Coronary artery (tissue), 2 donors: Measurements from ENCODE around the gene TBC1D23.
"Not testable (repeated sequence)": the region's sequence is repeated elsewhere in the genome, so short reads cannot be mapped to it uniquely, and the experiment has no call there.

ENCODE experiments used
- DNase-seq: peaks from one replicate; pipeline ENCODE4 v3.0.0-alpha.2; 2017; ENCODE audit warnings: low spot score
- H3K27ac ChIP-seq, 2 donors: fragments of 200-600 bp; sonication (generic); one replicate each; pipeline ENCODE4 v1.5.1; 2016 to 2019
- H3K4me3 ChIP-seq: fragments of 200-600 bp; sonication (generic); 2 replicates; pipeline ENCODE4 v1.5.1; 2016; ENCODE audit warnings: mild to moderate bottlenecking, moderate library complexity
- CTCF ChIP-seq: fragments of 200-600 bp; sonication (generic); IDR thresholded peaks from one replicate; pipeline ENCODE4 v1.5.1; 2019; ENCODE audit warnings: antibody characterized with exemption

TBC1D23 gene

GRCh38 chr3:100271522-100271921, 10.7 kb downstream of the TBC1D23 start:
- no peak overlapping the region for H3K4me3 ChIP-seq
- H3K27ac ChIP-seq: no peak overlapping the region
- no peak for TF ChIP-seq CTCF
- DNase-seq: no peak

- H3K27ac ChIP-seq, DNase-seq, H3K4me3 ChIP-seq: not testable (repeated sequence)
Observed at GRCh38 chr3:100272797-100273611, 12.2 kb downstream of the TBC1D23 start.

- H3K4me3 ChIP-seq: no peak overlapping the region
- no peak for DNase-seq
- no peak for TF ChIP-seq CTCF
- H3K27ac ChIP-seq: no peak overlapping the region
Observed at GRCh38 chr3:100274361-100274760, 13.6 kb downstream of the TBC1D23 start.

- no peak overlapping the region for H3K27ac ChIP-seq
- no peak overlapping the region for H3K4me3 ChIP-seq
- no peak for TF ChIP-seq CTCF
- no peak for DNase-seq
Observed at GRCh38 chr3:100277255-100277800, 16.5 kb downstream of the TBC1D23 start.

- no peak overlapping the region for H3K27ac ChIP-seq
- no peak for DNase-seq
- no peak for TF ChIP-seq CTCF
- H3K4me3 ChIP-seq: no peak overlapping the region
Observed at GRCh38 chr3:100278910-100279309, 18.1 kb downstream of the TBC1D23 start.

GRCh38 chr3:100288288-100288894, 27.6 kb downstream of the TBC1D23 start:
- DNase-seq: no peak
- TF ChIP-seq CTCF: no peak
- no peak overlapping the region for H3K4me3 ChIP-seq

GRCh38 chr3:100289339-100289738, 28.5 kb downstream of the TBC1D23 start:
- Histone ChIP-seq H3K4me3 (no peak overlapping the region), H3K27ac (no peak overlapping the region)
- DNase-seq: no peak
- no peak for TF ChIP-seq CTCF

More at GRCh38 chr3:100288288-100288894, 27.6 kb downstream of the TBC1D23 start:
- H3K27ac ChIP-seq: no peak overlapping the region
